KG1 (cell line): ENCODE measurements around the gene TMEM240.

Experiments
- DNase-seq: peaks from one replicate; lab custom pipeline; 2025; lab: John Stamatoyannopoulos, UW

Gene TMEM240

DNA sequence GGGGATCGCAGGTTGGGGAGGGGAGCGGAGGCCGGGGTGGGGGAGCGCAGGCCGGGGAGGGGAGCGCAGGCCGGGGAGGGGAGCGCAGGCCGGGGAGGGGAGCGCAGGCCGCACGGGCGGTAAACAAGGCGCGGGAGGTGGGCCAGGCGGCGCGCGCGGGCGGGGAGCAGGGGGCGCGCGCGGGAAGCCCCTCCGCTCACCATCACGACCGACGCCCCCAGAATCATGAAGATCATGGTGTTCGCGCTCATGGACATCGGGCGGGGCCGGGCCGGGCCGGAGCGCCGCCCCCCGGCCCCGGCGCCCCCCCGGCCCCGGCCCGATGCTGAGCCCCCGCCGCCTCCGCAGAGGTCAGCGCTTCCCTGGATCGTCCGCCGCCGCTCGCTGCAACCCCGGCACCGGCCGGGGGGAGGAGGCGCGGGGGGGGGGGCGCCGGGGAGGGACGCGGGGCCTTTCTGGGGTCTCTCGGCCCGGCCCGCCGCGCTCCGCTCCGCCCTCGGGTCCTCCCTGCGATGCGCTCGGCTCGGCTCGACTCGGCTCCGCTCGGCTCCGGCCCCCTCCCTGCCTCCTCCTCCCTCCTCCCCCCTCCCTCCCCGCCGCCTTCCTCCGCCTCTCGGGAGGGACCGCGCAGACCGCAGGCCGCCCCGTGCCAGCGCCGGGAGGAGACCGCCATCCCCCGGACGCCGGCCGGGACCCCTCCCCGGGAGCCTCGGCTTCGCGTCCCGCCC is at the start of gene TMEM240:
Gene TMEM240, minus strand, starts transcription at position 535 of the 728 bp plus-strand sequence. Its CDS starts 278 bp downstream, at position 257.
- DNase-seq = no peak

- DNase-seq = no peak
Observed at GRCh38 chr1:1583347-1584010, 43.1 kb upstream of the TMEM240 start.

DNA sequence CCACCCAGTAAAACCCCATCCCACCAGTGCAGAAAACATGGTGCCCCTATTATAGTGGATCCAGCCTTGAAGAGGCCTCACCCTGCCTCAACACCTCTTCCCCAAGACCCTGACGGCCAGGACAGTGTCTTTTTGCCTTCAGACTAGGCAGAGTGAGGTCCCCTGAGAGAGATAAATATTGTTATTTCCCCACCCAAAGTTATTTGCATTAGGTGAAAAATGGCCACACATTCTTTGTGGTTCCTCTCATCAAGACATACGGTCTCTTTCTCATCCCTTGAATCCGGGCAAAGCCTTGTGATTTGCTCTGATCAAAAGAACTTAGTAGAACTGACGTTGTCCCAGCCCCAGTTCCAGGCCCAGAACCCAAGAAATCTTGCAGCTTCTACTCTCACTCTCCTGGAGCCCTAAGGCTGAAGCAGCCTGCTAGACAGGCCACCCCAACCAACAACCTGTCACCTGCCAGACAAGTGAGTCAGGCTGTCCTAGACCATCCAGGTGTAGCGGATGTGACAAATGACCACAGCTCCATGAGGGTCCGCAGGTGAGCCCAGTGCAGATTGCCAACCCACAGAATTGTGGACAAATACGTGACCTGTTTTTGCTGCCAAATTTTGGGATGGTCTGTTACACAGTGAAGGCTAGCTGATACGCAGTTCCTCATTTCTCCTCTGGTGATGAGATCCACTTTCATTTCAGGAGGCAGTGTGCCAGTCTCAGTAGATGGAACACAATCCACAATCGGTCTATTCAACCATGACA is 42.3 kb upstream of the TMEM240 start:
- no peak for DNase-seq

DNA sequence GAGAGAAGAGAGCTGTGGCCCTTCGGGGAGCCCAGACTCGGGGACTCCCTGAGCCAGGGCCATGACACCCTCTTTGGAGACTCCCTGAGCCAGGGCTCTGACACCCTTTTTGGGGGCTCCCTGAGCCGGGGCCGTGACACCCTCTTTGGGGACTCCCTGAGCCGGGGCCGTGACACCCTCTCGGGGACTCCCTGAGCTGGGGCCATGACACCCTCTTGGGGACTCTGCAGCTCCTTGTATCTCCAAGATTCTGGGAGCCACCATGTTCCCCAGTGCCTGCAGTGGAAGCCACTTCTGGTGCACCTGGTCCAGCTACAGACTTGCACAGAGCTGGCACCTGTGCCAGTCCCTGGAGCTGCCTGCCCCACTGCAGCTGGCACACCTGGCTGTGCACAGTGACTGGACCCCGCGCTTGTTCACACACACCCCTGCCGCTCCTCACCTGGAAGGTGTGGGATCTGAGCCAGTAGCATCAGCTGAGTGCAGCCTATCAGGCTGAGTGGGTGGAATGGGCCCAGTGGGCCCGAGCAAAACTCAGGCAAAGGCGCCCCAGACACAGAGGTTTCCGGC is 38.0 kb upstream of the TMEM240 start:
- no peak for DNase-seq

DNA sequence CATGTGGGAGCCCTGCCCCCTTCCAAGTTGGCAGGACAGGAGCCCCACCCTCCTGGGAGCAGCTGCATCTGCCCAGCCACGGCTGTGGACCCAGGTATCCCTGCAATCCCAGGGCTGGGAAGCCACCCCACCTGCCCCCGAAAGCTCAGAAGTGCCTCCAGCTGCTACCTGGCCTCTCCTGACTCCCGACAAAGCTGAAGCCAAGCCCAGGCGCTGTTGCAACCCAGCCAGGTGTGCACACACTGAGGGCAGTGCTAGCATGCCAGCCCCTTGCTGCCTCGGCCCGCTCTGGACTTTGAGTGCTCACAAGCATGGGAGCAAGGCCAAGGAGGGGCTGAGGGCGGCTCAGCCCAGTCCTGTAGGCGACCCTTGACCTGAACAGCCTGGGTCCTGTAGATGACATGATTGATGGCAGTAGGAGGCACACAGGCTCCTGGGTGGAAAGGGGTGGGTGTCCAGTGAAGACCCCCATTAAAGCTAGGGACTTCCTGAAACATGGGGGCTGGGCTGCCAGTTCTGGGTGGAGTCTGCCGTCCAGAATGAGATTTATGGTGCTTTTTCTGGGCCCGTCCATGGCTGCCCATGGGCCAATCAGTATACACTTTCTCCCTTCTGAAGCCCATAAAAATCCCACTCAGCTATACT is 37.1 kb upstream of the TMEM240 start:
- DNase-seq = no peak

DNA sequence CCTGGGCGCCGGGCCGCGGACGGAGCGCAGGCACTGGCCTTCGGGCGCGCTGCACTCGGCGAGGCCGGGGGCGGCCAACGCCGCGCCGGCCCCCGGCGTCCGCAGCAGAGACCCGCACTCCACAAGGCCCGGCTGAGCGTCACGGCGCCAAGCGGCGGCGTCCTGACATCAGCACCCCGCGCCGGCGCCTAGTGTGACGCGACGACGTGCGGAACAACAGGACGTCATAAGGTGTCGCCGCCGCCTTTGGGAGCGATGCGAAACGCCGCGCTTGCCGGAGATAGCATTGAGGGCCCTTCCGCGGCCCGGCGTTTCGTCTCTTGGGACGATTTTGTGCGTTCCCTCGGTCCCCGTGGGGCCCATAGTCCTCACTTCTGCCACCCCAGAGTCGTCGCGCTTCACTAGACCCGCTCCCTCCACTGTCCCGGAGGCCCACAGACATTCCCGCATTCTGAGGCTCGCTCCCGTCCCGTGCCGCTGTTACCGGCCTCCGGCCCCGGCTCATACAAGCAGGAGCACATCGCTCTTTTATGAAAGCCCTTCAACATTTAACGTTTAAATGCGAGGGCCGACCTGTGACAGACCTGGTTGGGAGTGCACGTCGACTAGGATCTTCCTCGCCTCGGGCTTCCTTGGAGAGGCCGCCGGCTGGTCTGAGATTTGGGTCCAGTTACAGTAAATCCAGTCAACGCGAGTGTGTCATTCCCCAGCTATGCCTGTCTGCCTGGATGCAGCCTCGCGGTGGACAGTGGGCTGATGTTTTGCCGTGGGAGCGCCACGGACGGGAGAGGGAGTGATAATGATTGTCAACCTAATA is 34.5 kb upstream of the TMEM240 start, which contains the start of gene SSU72:
Gene SSU72, minus strand, starts transcription at position 143 of the 817 bp plus-strand sequence. CDS start 306 bp downstream, outside the sequence.
- DNase-seq = peak; percentile 69

DNA sequence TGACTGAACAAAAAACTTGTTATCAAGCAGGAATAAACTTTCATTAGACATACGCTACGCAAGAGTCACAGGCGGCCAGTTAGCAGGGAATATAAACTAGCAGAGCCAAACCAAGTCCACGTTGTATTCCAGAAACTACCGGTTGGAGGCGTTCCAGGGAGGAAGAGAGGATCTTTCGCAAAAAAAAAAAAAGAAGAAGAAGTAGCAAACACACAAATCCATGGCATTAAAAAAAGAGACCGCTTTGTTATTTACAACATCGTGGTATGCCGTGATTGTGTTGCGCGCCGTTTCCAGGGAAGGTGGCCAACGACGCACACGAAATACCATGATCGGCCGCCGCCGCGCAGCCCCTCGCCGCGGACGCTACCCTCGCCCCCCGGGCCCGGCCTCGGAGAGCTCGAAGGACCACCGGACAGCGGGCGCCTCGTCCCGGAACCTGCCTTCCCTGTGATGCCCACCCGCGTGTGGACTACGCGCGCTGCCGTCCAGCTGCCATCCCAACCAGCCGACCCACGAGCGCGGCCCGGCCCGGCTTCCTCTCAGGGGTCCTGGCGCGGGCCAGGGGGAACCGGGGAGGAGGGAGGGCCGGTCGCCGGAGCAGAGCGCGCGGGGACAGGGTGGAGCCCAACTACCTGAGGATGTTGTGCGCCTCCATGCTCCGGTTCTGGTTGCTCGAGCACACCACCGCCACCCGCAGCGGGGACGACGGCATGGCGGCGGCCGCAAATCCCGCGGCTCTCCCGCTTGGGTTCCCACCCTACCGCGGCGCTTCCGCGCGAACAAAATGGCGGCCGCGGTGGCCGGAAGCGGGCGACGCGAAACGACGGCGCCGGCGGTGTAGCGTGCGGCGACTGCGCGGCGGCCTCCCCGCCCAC is 33.7 kb upstream of the TMEM240 start:
- peak; percentile 18 for DNase-seq

DNA sequence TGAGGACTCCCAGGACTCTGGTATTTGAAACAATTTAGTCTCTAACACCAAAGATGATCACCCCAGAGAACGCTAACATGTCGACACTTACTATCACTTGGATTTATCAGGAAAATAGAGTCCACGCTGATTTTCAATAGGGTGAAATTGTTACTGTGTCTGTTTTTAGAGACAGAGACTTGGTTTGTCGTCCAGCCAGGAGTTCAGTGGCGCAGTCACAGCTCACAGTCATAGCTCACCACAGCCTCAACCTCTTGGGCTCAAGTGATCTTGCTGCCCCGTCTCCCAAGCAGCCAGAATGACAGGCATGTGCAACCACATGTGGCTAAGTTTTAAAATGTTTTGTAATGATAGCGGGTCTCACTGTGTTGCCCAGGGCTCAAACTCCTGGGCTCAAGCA is 28.9 kb upstream of the TMEM240 start:
- DNase-seq = no peak

- no peak for DNase-seq
Observed at GRCh38 chr1:1567891-1568291, 27.5 kb upstream of the TMEM240 start.

DNA sequence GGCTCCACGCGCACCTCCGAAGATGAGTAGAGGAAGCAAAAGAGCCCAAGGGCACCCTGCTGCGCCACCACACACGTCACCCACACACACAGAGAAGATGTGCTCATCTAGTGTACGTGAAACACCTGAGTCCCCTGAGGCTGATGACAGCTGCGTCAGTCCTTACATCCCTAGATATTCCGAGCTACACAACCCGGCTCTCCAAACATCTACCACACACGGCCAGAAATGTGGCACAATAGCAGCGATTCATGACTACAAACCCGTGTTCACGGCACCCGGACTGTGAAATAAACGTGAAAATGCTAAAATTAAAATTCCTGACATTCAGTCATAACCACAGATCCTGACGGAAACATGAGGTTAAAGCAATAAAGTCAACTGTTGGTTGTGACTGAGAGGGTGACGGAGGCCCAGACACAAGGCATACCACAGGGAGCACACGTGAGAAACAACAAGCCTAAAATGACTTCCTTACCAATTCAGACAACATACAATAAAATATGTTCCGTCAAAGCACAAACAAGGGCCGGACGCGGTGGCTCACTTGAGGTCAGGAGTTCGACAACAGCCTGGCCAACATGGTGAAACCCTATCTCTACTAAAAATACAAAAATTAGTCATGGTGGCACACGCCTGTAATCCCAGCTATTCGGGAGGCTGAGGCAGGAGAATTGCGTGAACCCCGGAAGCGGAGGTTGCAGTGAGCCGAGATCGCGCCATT is 26.9 kb upstream of the TMEM240 start:
- no peak for DNase-seq

GRCh38 chr1:1565340-1565739 is 24.9 kb upstream of the TMEM240 start:
- no peak for DNase-seq

- DNase-seq = no peak
Observed at GRCh38 chr1:1564268-1564667, 23.8 kb upstream of the TMEM240 start.

DNA sequence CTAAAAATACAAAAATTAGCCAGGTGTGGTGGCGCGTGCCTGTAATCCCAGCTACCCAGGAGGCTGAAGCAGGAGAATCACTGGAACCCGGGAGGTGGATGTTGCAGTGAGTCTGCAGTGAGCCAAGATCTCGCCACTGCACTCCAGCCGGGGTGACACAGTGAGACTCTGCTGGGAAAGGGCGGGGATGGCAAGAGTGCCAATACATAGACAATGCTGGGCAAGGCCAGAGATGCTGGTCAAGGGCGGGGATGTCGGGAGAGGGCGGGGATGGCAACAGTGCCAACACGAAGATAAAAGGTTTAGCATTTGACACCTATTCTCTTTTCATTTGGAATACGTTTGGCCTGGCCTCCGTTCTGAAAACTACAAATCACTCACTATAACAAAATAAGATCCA is 23.3 kb upstream of the TMEM240 start:
- DNase-seq = no peak

DNA sequence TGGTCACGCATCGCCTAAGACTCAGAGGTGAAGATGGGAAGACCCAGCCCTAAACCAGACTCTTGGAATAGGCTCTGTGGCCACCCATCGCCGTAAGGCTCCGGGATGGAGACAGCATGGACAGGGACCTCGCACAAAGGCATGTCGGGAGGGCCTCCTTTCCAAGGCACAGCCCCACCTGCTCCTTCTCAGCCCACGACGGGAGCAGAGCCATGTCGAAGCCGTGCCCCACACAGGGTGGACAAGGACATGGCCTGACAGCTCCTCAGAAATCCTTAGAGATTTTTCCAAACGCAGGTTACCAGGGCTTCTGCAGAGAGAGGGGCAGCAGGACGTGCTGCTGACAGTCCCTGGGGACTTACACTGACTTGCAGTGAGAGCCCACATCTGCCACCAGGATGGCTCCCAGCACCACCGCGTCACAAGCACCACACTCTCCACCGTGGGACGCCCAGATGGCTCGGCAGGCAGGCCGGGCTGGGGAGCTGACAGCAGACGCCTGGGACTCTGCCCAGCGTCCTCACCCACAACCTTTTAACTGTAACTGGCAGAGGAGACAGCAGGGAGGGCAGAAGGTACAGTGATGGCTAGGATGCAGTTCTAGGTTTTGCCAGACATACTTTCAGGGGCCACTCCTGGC is 22.3 kb upstream of the TMEM240 start:
- no peak for DNase-seq

DNA sequence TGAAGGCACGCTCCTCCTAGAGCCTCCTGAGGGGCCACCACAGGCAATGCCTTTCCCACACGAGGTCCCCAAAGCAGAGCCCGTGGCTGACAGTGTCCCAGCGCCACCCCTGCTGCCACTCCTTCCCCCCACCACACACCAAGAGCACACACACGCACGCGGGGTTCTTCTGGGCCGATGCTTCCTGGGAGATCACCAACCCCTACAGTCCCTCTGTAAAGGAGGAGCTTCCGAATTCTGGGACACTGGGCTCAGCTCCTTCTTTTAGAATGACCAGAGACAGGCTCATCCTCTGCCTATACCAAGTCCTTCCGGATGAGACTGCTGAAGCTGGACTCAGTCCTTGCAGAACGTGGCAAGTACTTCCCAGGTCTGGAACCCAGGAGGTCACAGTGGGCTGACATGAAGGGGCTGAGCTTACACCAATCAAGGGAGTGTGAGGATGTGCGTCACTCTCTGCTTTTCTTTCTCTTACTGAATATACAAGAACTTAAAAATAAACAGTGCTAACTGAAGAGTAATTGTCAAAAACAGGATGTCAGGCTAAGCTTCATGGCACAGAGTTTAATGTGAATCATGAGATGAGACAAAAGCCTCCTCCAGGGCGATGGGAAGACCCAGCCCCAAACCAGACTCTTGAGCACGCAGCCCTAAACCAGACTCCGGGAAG is 21.5 kb upstream of the TMEM240 start:
- no peak for DNase-seq

- no peak for DNase-seq
Observed at GRCh38 chr1:1560178-1560577, 19.8 kb upstream of the TMEM240 start.

- DNase-seq = no peak
Observed at GRCh38 chr1:1559066-1559465, 18.6 kb upstream of the TMEM240 start.

- no peak for DNase-seq
Observed at GRCh38 chr1:1558591-1558990, 18.2 kb upstream of the TMEM240 start.
